ENCODE data around the gene GPRC5D.
A peak's percentile ranks its signal among the peaks of the same experiment; 100 is the strongest.

The GPRC5D gene

GRCh38 chr12:12903642-12904609, 48.0 kb downstream of the GPRC5D start:
- DNase-seq = no peak

- no peak for DNase-seq
Observed at GRCh38 chr12:12902036-12902435, 49.9 kb downstream of the GPRC5D start.

GRCh38 chr12:12901158-12901791, 50.7 kb downstream of the GPRC5D start:
- no peak for DNase-seq

GRCh38 chr12:12900786-12901157, 51.2 kb downstream of the GPRC5D start:
- no peak for DNase-seq

GRCh38 chr12:12899530-12900380, 52.2 kb downstream of the GPRC5D start:
- DNase-seq = no peak

- DNase-seq = no peak
Observed at GRCh38 chr12:12898911-12899511, 53.0 kb downstream of the GPRC5D start.

- DNase-seq = no peak
Observed at GRCh38 chr12:12898136-12898717, 53.7 kb downstream of the GPRC5D start.

GRCh38 chr12:12897302-12897701, 54.7 kb downstream of the GPRC5D start:
- no peak for DNase-seq

GRCh38 chr12:12896260-12896659, 55.7 kb downstream of the GPRC5D start:
- DNase-seq = no peak

GRCh38 chr12:12893438-12893837, 58.5 kb downstream of the GPRC5D start:
- no peak for DNase-seq

GRCh38 chr12:12892681-12893141, 59.3 kb downstream of the GPRC5D start:
- peak in 1 of 2 experiments; percentile 23 for DNase-seq

- DNase-seq = no peak
Observed at GRCh38 chr12:12891881-12892355, 60.1 kb downstream of the GPRC5D start.

- DNase-seq = no peak
Observed at GRCh38 chr12:12891080-12891880, 60.7 kb downstream of the GPRC5D start, which contains the start of gene GPRC5A. Gene GPRC5A (plus strand): TSS chr12:12891562. CDS start chr12:12908250, 16,688 bp downstream.
